ENCODE results near the gene CLOCK. TPM values are rescaled to one million over a fixed set of nuclear protein-coding genes. Genes with fewer than 3 reads are reported as not detected.

The CLOCK gene
- polyA plus RNA-seq, 2 of the 4 experiments (the other 2 are of a cell fraction), result 6.6 to 14.2 TPM

DNA sequence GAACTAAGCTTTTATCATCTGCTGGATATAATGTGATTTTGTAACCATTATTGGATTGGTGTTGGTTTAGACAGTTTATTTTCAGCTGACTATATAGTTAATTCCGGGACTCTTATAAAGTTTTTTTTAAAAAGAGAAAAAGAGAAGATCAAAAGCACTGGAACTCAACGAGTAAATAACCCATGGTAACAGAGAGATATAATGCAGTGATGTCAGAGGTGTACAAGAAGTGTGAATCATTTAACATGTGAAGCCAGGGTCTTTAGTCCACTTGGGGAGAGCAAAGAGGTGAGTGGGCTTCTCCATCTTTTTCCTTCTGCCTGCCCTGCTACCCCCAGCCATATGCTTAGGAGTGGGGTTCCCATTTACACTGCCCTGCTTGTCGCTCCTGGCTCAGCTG lies 147.7 kb downstream of the CLOCK start:
- FAIRE-seq, result no peak
- ChIA-PET POLR2A (no interaction called here), CTCF (interaction anchor here (0.8 to 1.8 kb wide), 3 partner anchors 22 to 427 kb away, joined by 3 to 6 read pairs (median 4); partner anchors contain the start of gene SRD5A3)
- TF ChIP-seq HDAC2 (IDR thresholded peaks at IDR 0.05) (no peak), ESRRA (IDR thresholded peaks at IDR 0.05; ENCODE audit: borderline replicate concordance, low read length) (no peak), MYC (IDR thresholded peaks at IDR 0.05; ENCODE audit: borderline replicate concordance, low read length) (no peak), CBX8 (IDR thresholded peaks at IDR 0.05) (no peak), CTCF (IDR thresholded peaks at IDR 0.05) (no peak), KDM1A (IDR thresholded peaks at IDR 0.05; ENCODE audit: low read depth) (no peak), RCOR1 (IDR thresholded peaks at IDR 0.05; ENCODE audit: low read depth, low read length) (no peak), CHD4 (IDR thresholded peaks at IDR 0.05; ENCODE audit: borderline replicate concordance) (no peak), KDM5A (IDR thresholded peaks at IDR 0.05) (no peak), NR3C1 (IDR thresholded peaks at IDR 0.05) (no peak), CBX2 (IDR thresholded peaks at IDR 0.05; ENCODE audit: borderline replicate concordance, low read depth) (no peak), POLR2A (IDR thresholded peaks at IDR 0.05; ENCODE audit: low read length) (no peak), HOXA7 (CRISPR knock-in tag; IDR thresholded peaks at IDR 0.05) (no peak), GATA3 (IDR thresholded peaks at IDR 0.05; ENCODE audit: borderline replicate concordance) (no peak), POLR2AphosphoS2 (conservative IDR thresholded peaks at IDR 0.05; ENCODE audit: low read length) (no peak), EHF (CRISPR knock-in tag; IDR thresholded peaks at IDR 0.05) (no peak), REST (IDR thresholded peaks at IDR 0.05) (no peak), RNF2 (IDR thresholded peaks at IDR 0.05; ENCODE audit: borderline replicate concordance, low read depth) (no peak)
- TF ChIP-seq, protein P1, sequence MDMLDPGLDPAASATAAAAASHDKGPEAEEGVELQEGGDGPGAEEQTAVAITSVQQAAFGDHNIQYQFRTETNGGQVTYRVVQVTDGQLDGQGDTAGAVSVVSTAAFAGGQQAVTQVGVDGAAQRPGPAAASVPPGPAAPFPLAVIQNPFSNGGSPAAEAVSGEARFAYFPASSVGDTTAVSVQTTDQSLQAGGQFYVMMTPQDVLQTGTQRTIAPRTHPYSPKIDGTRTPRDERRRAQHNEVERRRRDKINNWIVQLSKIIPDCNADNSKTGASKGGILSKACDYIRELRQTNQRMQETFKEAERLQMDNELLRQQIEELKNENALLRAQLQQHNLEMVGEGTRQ (IDR thresholded peaks at IDR 0.05), result no peak
- TF ChIP-seq, protein P2, sequence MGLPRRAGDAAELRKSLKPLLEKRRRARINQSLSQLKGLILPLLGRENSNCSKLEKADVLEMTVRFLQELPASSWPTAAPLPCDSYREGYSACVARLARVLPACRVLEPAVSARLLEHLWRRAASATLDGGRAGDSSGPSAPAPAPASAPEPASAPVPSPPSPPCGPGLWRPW (IDR thresholded peaks at IDR 0.05), result no peak
- Histone ChIP-seq H3K27ac (no peak overlapping the region), H3K4me1 (peaks cover 18% of the 10 kb centered on the region; the same call in 2 of the 3 replicates), H3K4me3 (peak overlapping the region; percentile 99; the same call in 2 of the 3 replicates), H3K4me2 (peak overlapping the region; percentile 91), H3K9me3 (no peaks in the 10 kb centered on the region)
- no peak for ATAC-seq
- WGBS (ENCODE audit: missing lambda C conversion rate), result 51% methylated on average over 3 of the region's 3 CpGs
- DNase-seq (ENCODE audit: low read depth in 1 of 2, low spot score in 1 of 2), result no peak

DNA sequence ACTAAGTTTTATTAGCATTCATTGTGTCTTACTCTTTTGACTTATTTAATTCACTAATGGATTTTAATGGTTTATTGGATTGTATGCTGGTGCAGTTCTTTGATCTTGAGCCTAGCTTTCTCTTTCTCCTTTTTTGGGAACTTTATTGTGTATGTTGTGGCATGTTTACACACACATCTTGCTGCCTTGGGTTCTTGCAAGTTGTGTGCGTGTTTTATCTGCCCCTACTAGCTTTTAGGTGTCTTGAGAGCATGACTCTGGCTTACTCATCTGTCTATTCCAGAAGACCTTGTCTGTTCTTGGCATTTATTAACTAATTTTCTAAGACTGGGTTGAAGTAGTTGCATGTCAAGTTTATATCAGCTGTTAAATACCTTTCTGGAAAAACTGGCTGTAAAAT lies 148.2 kb downstream of the CLOCK start:
- ChIA-PET POLR2A (interaction anchor here (0.6 kb wide), 1 partner anchor 887 kb away, joined by 3 read pairs; no protein-coding TSS in a partner anchor), CTCF (interaction anchor here (0.8 to 1.4 kb wide), 4 partner anchors 22 to 468 kb away, joined by 3 to 5 read pairs (median 4); partner anchors contain the start of gene SRD5A3)
- H3K4me3 ChIP-seq, result peak overlapping the region; percentile 99
- peak overlapping the region; percentile 91 for H3K4me2 ChIP-seq
- FAIRE-seq, result no peak
- ATAC-seq, result no peak
- H3K27ac ChIP-seq, result peak overlapping the region; percentile 28 to 99; a peak in 2 of 6 replicates
- DNase-seq (ENCODE audit: low read depth in 1 of 2, low spot score in 1 of 2), result no peak
- H3K4me1 ChIP-seq, result peaks cover 20% of the 10 kb centered on the region; the same call in 2 of the 3 replicates
- 0% methylated on average over 1 of the region's 1 CpG for WGBS (ENCODE audit: missing lambda C conversion rate)
- H3K9me3 ChIP-seq, result no peaks in the 10 kb centered on the region
- TF ChIP-seq E2F6 (IDR thresholded peaks at IDR 0.05; ENCODE audit: borderline replicate concordance, low read depth) (no peak), HDAC2 (IDR thresholded peaks at IDR 0.05) (no peak), CHD2 (IDR thresholded peaks at IDR 0.05; ENCODE audit: low read length, partially characterized antibody) (no peak), ZSCAN20 (CRISPR knock-in tag; IDR thresholded peaks at IDR 0.05) (no peak), BHLHE40 (IDR thresholded peaks at IDR 0.05; ENCODE audit: low read depth, low read length) (no peak), FOXS1 (CRISPR knock-in tag; IDR thresholded peaks at IDR 0.05) (no peak)
- TF ChIP-seq, protein P1 (IDR thresholded peaks at IDR 0.05), result no peak
